GM06990 (cell line): ENCODE data around the gene TMEM135.

Experiments
- DNase-seq: peaks from one replicate; pipeline ENCODE4 v3.0.0-alpha.2; 2011; ENCODE audit not compliant: insufficient read length; ENCODE audit errors: extremely low read depth
- H3K27me3 ChIP-seq: replicated peaks from 2 replicates; pipeline ENCODE4 v1.6.0; 2011; ENCODE audit warnings: low read length; ENCODE audit not compliant: control insufficient read depth, insufficient read depth
- H3K36me3 ChIP-seq: 2 replicates; pipeline ENCODE4 v1.5.1; 2011; ENCODE audit warnings: low read length; ENCODE audit not compliant: control insufficient read depth, insufficient read depth
- H3K4me3 ChIP-seq: replicated peaks from 2 replicates; pipeline ENCODE4 v1.5.1; 2011; ENCODE audit warnings: low read depth, mild to moderate bottlenecking, control low read depth, low read length
- CTCF ChIP-seq: IDR thresholded peaks from 2 replicates; pipeline ENCODE4 v1.5.1; 2011; ENCODE audit warnings: low read length, control low read depth, mild to moderate bottlenecking, inconsistent platforms; ENCODE audit not compliant: insufficient read depth, poor library complexity, severe bottlenecking

TMEM135 gene

GRCh38 chr11:87230995-87231394 is 193.3 kb downstream of the TMEM135 start:
- Histone ChIP-seq H3K4me3 (no peak overlapping the region), H3K36me3 (no peaks in the 10 kb centered on the region), H3K27me3 (no peaks in the 10 kb centered on the region)
- no peak for DNase-seq
- no peak for TF ChIP-seq CTCF

GRCh38 chr11:87232320-87232719 is 194.6 kb downstream of the TMEM135 start:
- no peak overlapping the region for H3K4me3 ChIP-seq
- no peak for DNase-seq
- TF ChIP-seq CTCF = no peak
- H3K36me3 ChIP-seq = no peaks in the 10 kb centered on the region
- no peaks in the 10 kb centered on the region for H3K27me3 ChIP-seq

- DNase-seq = no peak
- H3K27me3 ChIP-seq = no peaks in the 10 kb centered on the region
- no peak for TF ChIP-seq CTCF
- H3K36me3 ChIP-seq = no peaks in the 10 kb centered on the region
- no peak overlapping the region for H3K4me3 ChIP-seq
Measured at GRCh38 chr11:87235366-87235765, 197.6 kb downstream of the TMEM135 start.

- DNase-seq = no peak
- H3K36me3 ChIP-seq = no peaks in the 10 kb centered on the region
- TF ChIP-seq CTCF = no peak
- H3K27me3 ChIP-seq = no peaks in the 10 kb centered on the region
- H3K4me3 ChIP-seq = no peak overlapping the region
Measured at GRCh38 chr11:87236368-87236767, 198.6 kb downstream of the TMEM135 start.

- DNase-seq = no peak
- Histone ChIP-seq H3K4me3 (no peak overlapping the region), H3K36me3 (no peaks in the 10 kb centered on the region), H3K27me3 (no peaks in the 10 kb centered on the region)
- no peak for TF ChIP-seq CTCF
Measured at GRCh38 chr11:87239001-87239400, 201.3 kb downstream of the TMEM135 start.

GRCh38 chr11:87239531-87239930 is 201.8 kb downstream of the TMEM135 start:
- DNase-seq = no peak
- Histone ChIP-seq H3K27me3 (no peaks in the 10 kb centered on the region), H3K36me3 (no peaks in the 10 kb centered on the region), H3K4me3 (no peak overlapping the region)
- TF ChIP-seq CTCF = no peak
